HG02938 (cell line): ENCODE results near the gene EEPD1.

Source experiments
- ATAC-seq: cut with Tn5 transposase; IDR thresholded peaks from one replicate; pipeline ENCODE4 v1.9.1; 2021; ENCODE audit warnings: mild to moderate bottlenecking, moderate library complexity; ENCODE audit not compliant: unreplicated experiment

The EEPD1 gene

GRCh38 chr7:36278620-36279172 is 125.6 kb downstream of the EEPD1 start:
- no peak for ATAC-seq

GRCh38 chr7:36279200-36279925 is 126.3 kb downstream of the EEPD1 start:
- ATAC-seq, result peak; percentile 87

- ATAC-seq, result no peak
Measured at GRCh38 chr7:36279926-36280315, 126.9 kb downstream of the EEPD1 start.

DNA sequence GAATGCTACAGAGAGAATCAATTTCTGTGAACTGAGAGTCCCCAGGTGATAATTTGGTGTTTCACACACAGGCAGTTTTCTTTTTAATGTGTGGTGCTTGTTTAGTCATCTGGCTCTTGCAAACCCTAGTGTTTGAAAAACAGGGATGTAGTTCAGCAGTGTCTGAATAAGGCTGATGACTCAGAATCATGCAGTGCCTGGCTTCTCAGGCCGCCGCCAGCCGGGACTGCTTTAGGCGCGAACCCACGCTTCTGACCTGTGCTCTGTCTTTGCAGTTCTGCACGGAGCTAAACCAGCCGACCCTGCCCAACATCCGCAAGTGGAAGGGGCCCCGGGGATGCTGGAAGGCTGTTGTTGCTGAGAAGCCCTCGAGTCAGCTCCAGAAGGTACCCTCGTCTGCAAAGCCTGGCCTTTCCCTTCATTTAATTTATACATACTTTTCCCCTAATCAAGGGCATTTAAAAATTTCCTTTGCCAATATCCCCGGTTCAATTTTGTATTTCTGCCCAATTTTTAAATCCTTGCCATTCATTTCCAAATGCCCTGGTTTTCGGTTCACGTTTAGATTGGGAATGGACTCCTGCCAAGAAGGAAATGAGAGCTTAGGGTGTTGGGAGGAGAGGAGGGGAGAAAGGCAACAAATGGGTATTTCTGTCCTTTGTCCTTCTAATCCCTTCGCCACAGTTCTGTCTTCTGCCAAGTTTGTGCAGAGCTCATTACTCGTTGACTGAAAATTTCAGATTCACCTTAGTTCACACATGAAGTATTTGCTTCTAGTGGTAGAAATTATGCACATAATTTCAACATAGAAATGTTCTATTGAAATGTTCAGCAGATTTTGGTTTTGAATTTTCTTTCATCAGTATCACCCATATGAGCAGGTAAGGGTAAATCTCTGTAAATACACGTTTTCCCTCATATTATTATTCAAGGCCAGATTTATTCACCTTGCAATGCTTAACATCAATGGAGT is 128.1 kb downstream of the EEPD1 start:
- no peak for ATAC-seq

DNA sequence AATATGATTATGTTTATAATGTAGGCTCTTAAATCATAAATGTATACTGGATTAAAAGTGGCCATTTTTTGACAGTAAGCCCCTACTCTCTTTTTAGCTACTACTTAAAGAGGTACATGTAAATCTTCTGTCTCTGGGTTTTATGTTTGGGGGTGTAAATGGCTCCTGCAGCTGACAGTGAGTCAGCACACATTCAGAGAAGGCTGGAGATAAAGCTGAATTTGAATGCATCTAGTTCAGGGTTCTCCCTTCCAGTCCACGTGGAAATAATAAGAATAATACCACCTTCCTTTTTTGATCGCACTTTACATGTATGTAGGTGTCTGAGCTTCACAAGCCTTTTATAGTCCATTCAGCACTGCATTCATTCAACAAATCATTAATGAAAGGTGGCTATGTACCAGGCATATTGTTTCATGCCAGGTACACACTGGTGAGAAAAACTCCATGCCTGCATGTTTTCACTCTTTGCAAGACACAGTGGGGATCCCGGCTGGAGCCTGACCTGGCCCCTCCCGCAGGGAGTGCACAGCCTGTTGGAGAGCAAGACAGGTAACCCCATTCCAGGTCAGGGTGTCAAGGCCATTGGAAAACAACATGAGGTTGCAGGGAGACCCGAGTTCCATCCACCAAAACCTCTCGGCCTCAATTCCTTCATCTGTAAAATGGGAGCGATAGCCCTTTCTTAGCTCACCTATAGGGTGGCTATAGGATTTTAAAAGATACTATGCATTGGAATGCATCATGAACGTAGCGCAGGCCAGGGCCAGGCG is 129.1 kb downstream of the EEPD1 start:
- no peak for ATAC-seq

GRCh38 chr7:36283181-36283580 is 130.1 kb downstream of the EEPD1 start:
- no peak for ATAC-seq

DNA sequence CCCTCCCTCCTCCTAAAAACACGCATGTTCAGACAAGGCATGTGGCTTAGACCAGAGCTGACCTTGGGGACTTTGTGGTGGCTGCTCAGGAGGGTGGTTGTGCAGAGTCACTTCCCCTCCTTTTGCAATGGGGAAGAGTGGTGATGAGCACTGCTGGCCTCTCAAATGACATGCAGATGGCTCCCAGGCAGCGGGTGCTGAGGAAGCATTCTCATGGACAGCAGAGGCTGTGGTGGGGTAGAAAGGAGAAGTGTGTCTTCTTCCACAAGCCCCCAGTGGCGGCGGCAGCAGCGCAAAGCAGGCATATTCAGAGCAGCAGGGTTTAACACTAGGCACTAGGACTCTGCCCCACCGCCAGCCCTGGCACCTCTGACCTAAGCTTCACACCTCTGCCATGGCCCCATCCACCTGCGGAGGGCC is 130.7 kb downstream of the EEPD1 start:
- ATAC-seq, result peak; percentile 37

- no peak for ATAC-seq
Measured at GRCh38 chr7:36284456-36285090, 131.5 kb downstream of the EEPD1 start.

DNA sequence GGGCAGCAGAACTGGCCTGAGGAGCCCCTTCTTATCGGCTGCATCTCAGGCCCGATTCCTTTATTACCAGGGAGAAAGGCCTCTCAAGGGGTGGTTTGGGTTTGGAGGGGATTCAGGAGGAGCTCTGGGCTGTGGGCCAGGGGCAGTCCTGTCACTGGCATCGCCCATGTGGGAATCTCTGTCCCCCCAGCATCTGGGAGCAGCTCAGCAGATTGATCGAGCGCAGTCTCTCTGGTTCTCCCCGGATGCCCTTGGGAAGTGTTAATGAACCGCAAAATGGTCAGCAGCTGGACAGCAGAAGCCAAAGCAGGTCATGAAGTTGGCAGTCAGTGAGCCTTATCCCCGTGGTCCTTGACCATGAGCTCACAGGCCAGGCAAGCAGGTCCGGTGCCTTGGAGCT is 132.2 kb downstream of the EEPD1 start:
- no peak for ATAC-seq

GRCh38 chr7:36286226-36286625 is 133.2 kb downstream of the EEPD1 start:
- ATAC-seq, result no peak

GRCh38 chr7:36286688-36287087 is 133.6 kb downstream of the EEPD1 start:
- no peak for ATAC-seq

GRCh38 chr7:36287371-36288241 is 134.6 kb downstream of the EEPD1 start:
- ATAC-seq, result no peak

GRCh38 chr7:36288501-36288900 is 135.4 kb downstream of the EEPD1 start:
- no peak for ATAC-seq

DNA sequence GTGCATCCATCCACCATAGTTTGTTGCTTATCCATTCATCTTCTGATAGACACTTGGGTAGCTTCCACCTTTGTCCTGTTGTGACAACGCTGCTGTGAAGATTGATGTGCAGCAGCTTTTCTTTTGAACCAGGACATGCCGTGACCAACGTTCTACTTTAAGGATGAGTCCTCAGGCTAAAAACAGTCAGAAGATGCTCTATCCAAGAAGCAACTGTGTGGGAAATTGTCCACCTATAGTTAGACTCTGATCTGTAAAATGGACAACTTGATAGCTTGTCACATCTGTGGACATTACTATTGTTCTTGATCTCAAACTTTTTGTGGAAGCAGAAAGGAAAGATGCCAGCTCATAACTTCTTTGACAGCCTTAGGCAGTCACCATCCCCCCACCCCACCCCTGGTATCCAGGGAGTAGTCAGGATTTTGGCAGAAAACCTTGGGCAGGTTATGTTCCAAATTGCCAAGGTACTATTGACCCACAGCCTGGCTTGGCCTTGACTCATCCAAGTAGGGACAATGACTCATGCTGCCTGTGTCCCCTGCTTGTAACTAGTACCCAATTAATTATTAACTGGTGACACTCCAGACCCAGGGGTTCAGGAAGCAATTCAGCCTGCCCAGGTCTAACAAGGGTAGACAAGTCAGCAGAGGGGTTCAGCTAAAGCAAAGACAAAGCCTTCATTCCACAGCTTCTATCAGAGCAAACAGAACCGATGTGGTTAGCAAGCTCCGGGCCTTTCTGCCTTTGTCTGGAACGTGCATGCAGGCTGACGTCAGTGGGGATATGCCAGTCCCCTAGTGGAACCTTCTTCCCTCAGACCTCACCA is 137.0 kb downstream of the EEPD1 start:
- ATAC-seq, result no peak

DNA sequence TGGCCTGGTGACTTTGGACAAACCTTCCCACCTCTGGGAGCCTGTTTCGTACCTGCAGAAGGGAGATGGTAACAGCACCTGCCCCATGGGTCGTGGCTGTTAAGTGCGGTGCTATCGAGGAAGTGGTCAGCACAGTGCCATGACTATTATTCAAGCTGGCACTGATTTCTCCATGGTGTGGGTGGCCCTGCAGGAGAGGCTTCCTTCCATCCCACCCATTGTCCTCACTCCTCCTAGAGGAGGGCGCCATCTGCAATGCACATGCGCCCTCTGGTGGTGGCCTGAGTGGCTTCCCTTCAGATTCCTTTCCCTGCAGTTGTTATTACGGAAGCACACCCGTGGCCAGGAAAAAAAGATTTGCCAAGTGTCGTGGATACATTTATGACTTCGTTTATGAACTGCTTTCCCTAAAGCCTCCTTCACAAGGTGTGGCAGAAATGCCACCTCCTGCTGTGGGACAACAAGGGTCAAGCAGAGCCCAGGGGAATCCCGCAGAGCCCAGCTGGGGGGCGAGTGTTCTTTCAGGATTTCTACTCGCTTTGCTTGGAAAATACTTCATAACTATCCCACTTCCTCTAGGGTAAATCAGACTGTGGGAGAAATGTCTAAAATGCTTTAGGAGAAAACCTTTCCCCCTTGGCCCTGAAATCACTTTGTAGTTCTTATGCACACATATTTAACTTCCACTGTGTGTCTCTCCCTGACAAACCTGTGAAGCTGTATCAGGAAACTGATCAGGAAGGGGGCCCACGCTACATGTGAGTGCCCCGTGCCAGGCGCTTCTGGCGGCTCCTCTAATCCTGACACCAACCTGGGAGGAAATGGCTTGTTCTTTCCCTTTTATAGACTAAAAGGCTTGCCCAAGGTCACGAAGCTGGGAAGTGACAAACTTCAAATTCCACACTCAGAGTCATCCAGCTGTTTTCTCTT is 138.6 kb downstream of the EEPD1 start:
- no peak for ATAC-seq

GRCh38 chr7:36295090-36295489 is 142.0 kb downstream of the EEPD1 start:
- ATAC-seq, result no peak

DNA sequence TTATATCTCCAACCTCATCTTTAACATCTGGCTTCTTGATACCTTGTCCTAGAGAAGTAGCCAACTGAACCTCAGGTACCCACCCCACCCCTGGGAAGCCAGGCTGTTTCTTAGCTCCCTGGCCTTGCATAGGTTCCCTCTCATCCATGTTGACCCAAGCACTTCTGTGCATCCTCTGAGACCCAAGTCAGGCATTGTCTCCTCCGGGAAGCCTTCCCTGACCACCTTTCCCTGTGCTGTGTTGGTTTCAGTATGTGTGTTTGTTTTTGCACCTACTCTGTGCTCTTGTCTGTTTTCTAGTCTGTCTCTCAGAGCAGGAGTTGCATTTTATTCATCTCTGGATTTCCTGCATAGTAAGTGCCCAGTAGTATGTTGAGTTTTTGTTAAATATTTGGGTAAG is 143.2 kb downstream of the EEPD1 start:
- ATAC-seq, result no peak
